Colonic mucosa (tissue), 4 donors: ENCODE results near the gene P2RX4. TPM values are rescaled to one million over a fixed set of nuclear protein-coding genes. Genes with fewer than 3 reads are reported as not detected.

Experiments
- DNase-seq: peaks from one replicate; pipeline ENCODE4 v3.0.0-alpha.2; 2020
- H3K27ac ChIP-seq: fragments of 200-600 bp; one replicate; pipeline ENCODE4 v1.8.0; 2021
- H3K27me3 ChIP-seq: fragments of 200-600 bp; one replicate; pipeline ENCODE4 v1.8.0; 2021
- H3K36me3 ChIP-seq: fragments of 200-600 bp; one replicate; pipeline ENCODE4 v1.8.0; 2021
- H3K4me1 ChIP-seq: fragments of 200-600 bp; one replicate; pipeline ENCODE4 v1.8.0; 2021; ENCODE audit warnings: mild to moderate bottlenecking
- H3K4me3 ChIP-seq: fragments of 200-600 bp; one replicate; pipeline ENCODE4 v1.8.0; 2021
- H3K9ac ChIP-seq, 2 donors: one replicate each; pipeline ENCODE4 v1.7.0; 2013; ENCODE audit warnings: control low read depth in 2 of 2, low read depth in 2 of 2, low read length in 2 of 2
- H3K9me3 ChIP-seq: fragments of 200-600 bp; one replicate; pipeline ENCODE4 v1.8.0; 2021
- CTCF ChIP-seq: fragments of 200-600 bp; IDR thresholded peaks from one replicate; pipeline ENCODE4 v1.8.0; 2022; ENCODE audit warnings: antibody characterized with exemption, mild to moderate bottlenecking
- intact Hi-C: fragments of 100-400 bp; cut with DNase I; formaldehyde crosslinking; loops from one replicate; pipeline ENCODE4 v1.14.1; 2022
- total RNA-seq, 2 donors: library from RNA; stranded (reverse); fragmentation: NEBNext Ultra II Directional in 1 of 2; extraction: Animal tissue kit (Norgen Biotek cat#: 25700) in 1 of 2; gene quantifications; one replicate each; pipeline ENCODE4 v1.2.1, GENCODE V29; 2021
- donor health status: healthy.
- donor health status: DM: no; HTN: no; CAD: no.
- donor health status: DM: no; HTN: no; CAD: no.

The P2RX4 gene
- total RNA-seq, 2 donors from 2014 or later, result 82.2 to 123 TPM

GRCh38 chr12:121172145-121172544 is 37.8 kb upstream of the P2RX4 start:
- Histone ChIP-seq H3K4me1 (no peaks in the 10 kb centered on the region), H3K27ac (no peak overlapping the region), H3K36me3 (no peaks in the 10 kb centered on the region), H3K9ac (no peak overlapping the region), H3K4me3 (no peak overlapping the region), H3K9me3 (no peaks in the 10 kb centered on the region), H3K27me3 (no peaks in the 10 kb centered on the region)
- intact Hi-C loops, result no loop called here
- no peak for DNase-seq
- TF ChIP-seq CTCF, result no peak

- no peaks in the 10 kb centered on the region for H3K9me3 ChIP-seq
- no peak overlapping the region for H3K27ac ChIP-seq
- intact Hi-C loops, result no loop called here
- no peak overlapping the region for H3K4me3 ChIP-seq
- H3K27me3 ChIP-seq, result no peaks in the 10 kb centered on the region
- DNase-seq, result no peak
- H3K9ac ChIP-seq, result no peak overlapping the region
- no peaks in the 10 kb centered on the region for H3K36me3 ChIP-seq
- no peak for TF ChIP-seq CTCF
- no peaks in the 10 kb centered on the region for H3K4me1 ChIP-seq
These were observed 34.4 kb upstream of the P2RX4 start for GRCh38 chr12:121175383-121176119.

GRCh38 chr12:121176826-121177529 is 33.0 kb upstream of the P2RX4 start:
- Histone ChIP-seq H3K4me1 (no peaks in the 10 kb centered on the region), H3K36me3 (no peaks in the 10 kb centered on the region), H3K27ac (no peak overlapping the region), H3K9me3 (no peaks in the 10 kb centered on the region), H3K4me3 (no peak overlapping the region), H3K27me3 (no peaks in the 10 kb centered on the region), H3K9ac (no peak overlapping the region)
- no peak for DNase-seq
- intact Hi-C loops, result no loop called here
- no peak for TF ChIP-seq CTCF

GRCh38 chr12:121181181-121181580 is 28.7 kb upstream of the P2RX4 start:
- no peak for TF ChIP-seq CTCF
- DNase-seq, result no peak
- H3K27me3 ChIP-seq, result no peaks in the 10 kb centered on the region
- H3K4me3 ChIP-seq, result no peak overlapping the region
- intact Hi-C loops, result no loop called here
- H3K27ac ChIP-seq, result no peak overlapping the region
- no peaks in the 10 kb centered on the region for H3K36me3 ChIP-seq
- H3K9ac ChIP-seq, result no peak overlapping the region
- H3K4me1 ChIP-seq, result no peaks in the 10 kb centered on the region
- no peaks in the 10 kb centered on the region for H3K9me3 ChIP-seq

- Histone ChIP-seq H3K27ac (no peak overlapping the region), H3K4me1 (no peaks in the 10 kb centered on the region), H3K27me3 (no peaks in the 10 kb centered on the region), H3K9me3 (no peaks in the 10 kb centered on the region), H3K36me3 (no peaks in the 10 kb centered on the region), H3K9ac (no peak overlapping the region), H3K4me3 (no peak overlapping the region)
- intact Hi-C loops, result no loop called here
- no peak for TF ChIP-seq CTCF
- no peak for DNase-seq
These were observed 27.6 kb upstream of the P2RX4 start for GRCh38 chr12:121182222-121182893.
